PC-3 (cell line): ENCODE measurements around the gene FSTL4.

Source experiments
- CTCF ChIP-seq: fragments of 300-600 bp; sonication (generic); conservative IDR thresholded peaks from 2 replicates; pipeline ENCODE4 v1.5.1; 2017; ENCODE audit warnings: antibody characterized with exemption, low read depth, mild to moderate bottlenecking, low read length
- EZH2phosphoT487 ChIP-seq: fragments of 300-600 bp; sonication (generic); IDR thresholded peaks from 2 replicates; pipeline ENCODE4 v1.6.1; 2018; ENCODE audit warnings: mild to moderate bottlenecking, antibody characterized with exemption, low read length, borderline replicate concordance

DNA sequence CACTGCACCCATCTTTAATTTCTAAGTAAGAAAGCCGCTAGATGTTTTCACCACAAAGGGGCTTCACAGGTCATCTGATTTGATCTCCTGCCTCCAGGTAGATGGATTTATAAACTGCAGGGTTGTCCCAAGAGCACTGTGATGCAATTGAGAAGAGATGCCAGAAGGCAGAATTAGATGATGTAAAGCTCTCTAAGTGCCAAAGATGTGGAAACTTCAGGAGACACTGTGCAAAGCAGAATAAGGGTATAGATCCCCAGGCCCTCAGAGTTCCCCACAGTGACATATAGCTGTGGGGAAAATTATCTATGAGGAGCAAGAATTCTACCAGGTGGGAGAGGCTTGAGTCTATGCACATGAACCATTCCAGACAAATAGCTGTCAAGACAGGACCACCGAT, 90.5 kb downstream of the FSTL4 start:
- TF ChIP-seq CTCF (no peak), EZH2phosphoT487 (no peak)
